Keratinocyte (primary cell): ENCODE results near the gene OSR1. TPM values are rescaled to one million over a fixed set of nuclear protein-coding genes. Genes with fewer than 3 reads are reported as not detected.

Experiments
- DNase-seq: peaks from one replicate; pipeline ENCODE4 v3.0.0-alpha.2; 2011; ENCODE audit warnings: low read depth, missing footprints, low spot score
- FAIRE-seq: peaks from 2 replicates; lab custom pipeline; 2011; peaks lifted over from hg19 to GRCh38; lab: Jason Lieb, UNC
- H2AFZ ChIP-seq: 2 replicates; pipeline ENCODE4 v1.6.0; 2012; ENCODE audit warnings: low read length, control low read depth, inconsistent platforms; ENCODE audit not compliant: control insufficient read depth
- H3K27ac ChIP-seq: 2 replicates; pipeline ENCODE4 v1.5.1; 2011; ENCODE audit warnings: low read length; ENCODE audit not compliant: control insufficient read depth, insufficient read depth
- H3K27me3 ChIP-seq: 3 replicates; pipeline ENCODE4 v1.6.0; 2011; ENCODE audit warnings: low read length; ENCODE audit not compliant: control insufficient read depth, insufficient read depth; ENCODE audit errors: extremely low read depth
- H3K36me3 ChIP-seq, 2 experiments: 2 replicates in 1 of 2; 3 replicates in 1 of 2; pipeline ENCODE4 v1.5.1; 2011; ENCODE audit warnings: low read length in 2 of 2, mild to moderate bottlenecking in 1 of 2; ENCODE audit not compliant: control insufficient read depth in 2 of 2, insufficient read depth in 2 of 2; ENCODE audit errors: extremely low read depth in 1 of 2
- H3K4me1 ChIP-seq: 3 replicates; pipeline ENCODE4 v1.5.1; 2011; ENCODE audit warnings: low read length; ENCODE audit not compliant: control insufficient read depth, insufficient read depth; ENCODE audit errors: extremely low read depth
- H3K4me2 ChIP-seq: 3 replicates; pipeline ENCODE4 v1.6.0; 2011; ENCODE audit warnings: low read depth, low read length; ENCODE audit not compliant: control insufficient read depth, insufficient read depth; ENCODE audit errors: extremely low read depth
- H3K4me3 ChIP-seq, 3 experiments: fragments of 200-600 bp in 1 of 3; sonication (generic) in 1 of 3; 2 replicates in 2 of 3; 3 replicates in 1 of 3; pipeline ENCODE4 v1.5.1; 2011 to 2016; ENCODE audit warnings: low read length in 3 of 3, mild to moderate bottlenecking in 3 of 3, control low read depth in 2 of 3, inconsistent platforms in 1 of 3, low read depth in 1 of 3, mixed read lengths in 1 of 3, mixed run types in 1 of 3, moderate library complexity in 1 of 3; ENCODE audit not compliant: control insufficient read depth in 2 of 3, insufficient read depth in 2 of 3; ENCODE audit errors: extremely low read depth in 1 of 3
- H3K79me2 ChIP-seq: 2 replicates; pipeline ENCODE4 v1.6.0; 2012; ENCODE audit warnings: low read length; ENCODE audit not compliant: control insufficient read depth, insufficient read depth
- H3K9ac ChIP-seq: 3 replicates; pipeline ENCODE4 v1.6.0; 2011; ENCODE audit warnings: low read length; ENCODE audit not compliant: control insufficient read depth, insufficient read depth; ENCODE audit errors: extremely low read depth
- H3K9me1 ChIP-seq: 3 replicates; pipeline ENCODE4 v1.6.0; 2011; ENCODE audit warnings: low read length; ENCODE audit not compliant: control insufficient read depth, insufficient read depth; ENCODE audit errors: extremely low read depth
- H3K9me3 ChIP-seq: 2 replicates; pipeline ENCODE4 v1.5.1; 2012; ENCODE audit warnings: low read depth, low read length; ENCODE audit not compliant: control insufficient read depth
- H4K20me1 ChIP-seq: 3 replicates; pipeline ENCODE4 v1.6.0; 2011; ENCODE audit warnings: low read length; ENCODE audit not compliant: control insufficient read depth, insufficient read depth; ENCODE audit errors: extremely low read depth
- CTCF ChIP-seq, 3 experiments: IDR thresholded peaks in 1 of 3; conservative IDR thresholded peaks in 1 of 3; optimal IDR thresholded peaks in 1 of 3; 2 replicates in 2 of 3; 3 replicates in 1 of 3; pipeline versions ENCODE3 to v1.5.1; 2011; ENCODE audit warnings: low read length in 3 of 3, mild to moderate bottlenecking in 3 of 3, moderate library complexity in 2 of 3, control low read depth in 1 of 3, inconsistent platforms in 1 of 3; ENCODE audit not compliant: insufficient read depth in 2 of 3; ENCODE audit errors: extremely low read depth in 1 of 3
- EZH2 ChIP-seq: IDR thresholded peaks from one replicate; pipeline ENCODE4 v1.6.1; 2012; ENCODE audit warnings: inconsistent platforms, mild to moderate bottlenecking, low read length, moderate library complexity
- dilution Hi-C: fragments of 300-500 bp; cut with MboI; formaldehyde crosslinking; loops from one replicate; pipeline ENCODE4 v1.7.0; 2020; ENCODE audit warnings: low sequenced_read_pairs; ENCODE audit not compliant: extremely low pct_ligation_motif_present
- polyA plus RNA-seq, 5 experiments: library from polyadenylated mRNA; depleted of rRNA in 3 of 5; stranded (reverse) in 3 of 5; stranded (forward) in 1 of 5; unstranded in 1 of 5; fragments of >200 nt; gene quantifications; 1 replicate in 1 of 5; 2 replicates in 3 of 5; 3 replicates in 1 of 5; pipeline versions ENCODE4 v1.2.1 to v1.2.3, GENCODE V29; 2011 to 2012; ENCODE audit warnings: missing spikeins in 2 of 5, low read depth in 1 of 5, low replicate concordance in 1 of 5

The OSR1 gene
- polyA plus RNA-seq, 1 donor (not counting 4 experiments of a cell fraction or from before 2014, with no cell fraction given), result 0.09 TPM

- dilution Hi-C loops, result no loop called here
- no peak overlapping the region for H3K4me3 ChIP-seq
- no peaks in the 10 kb centered on the region for H3K4me1 ChIP-seq
- no peak for FAIRE-seq
- DNase-seq, result no peak
- no peaks in the 10 kb centered on the region for H4K20me1 ChIP-seq
- H3K27ac ChIP-seq, result no peak overlapping the region
- H3K27me3 ChIP-seq, result no peaks in the 10 kb centered on the region
- H3K9me1 ChIP-seq, result no peaks in the 10 kb centered on the region
- no peak overlapping the region for H3K4me2 ChIP-seq
- no peaks in the 10 kb centered on the region for H3K36me3 ChIP-seq
- TF ChIP-seq CTCF (optimal IDR thresholded peaks at IDR 0.05 in 1 of 3, IDR thresholded peaks at IDR 0.05 in 1 of 3, conservative IDR thresholded peaks at IDR 0.05 in 1 of 3; ENCODE audit: extremely low read depth in 1 of 3, insufficient read depth in 2 of 3, low read length in 3 of 3), result no peak
- no peak for TF ChIP-seq EZH2
- no peaks in the 10 kb centered on the region for H3K79me2 ChIP-seq
- H3K9ac ChIP-seq, result no peak overlapping the region
- H3K9me3 ChIP-seq, result no peaks in the 10 kb centered on the region
- no peak overlapping the region for H2AFZ ChIP-seq
Observed at GRCh38 chr2:19337202-19337601, 21.2 kb downstream of the OSR1 start.

DNA sequence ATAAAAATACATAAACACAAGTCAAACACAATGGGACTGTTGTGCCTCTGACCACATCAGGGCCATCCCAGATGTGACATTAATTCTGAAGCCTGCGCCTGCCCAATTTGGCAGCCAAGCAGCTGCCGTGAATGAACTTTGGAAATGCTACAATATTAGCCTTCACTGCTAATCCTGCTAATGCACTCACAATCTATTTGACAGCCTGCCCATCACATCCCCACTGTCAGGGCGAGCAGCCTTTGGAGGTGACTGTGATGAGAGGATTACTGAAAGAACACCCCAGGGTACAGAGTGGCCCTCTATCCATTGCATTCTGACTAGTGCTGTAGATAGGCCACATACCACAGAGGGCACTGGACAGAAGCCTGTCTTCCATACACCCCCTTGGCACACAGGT is 21.6 kb downstream of the OSR1 start:
- no peaks in the 10 kb centered on the region for H4K20me1 ChIP-seq
- FAIRE-seq (no peak), DNase-seq (no peak)
- H2AFZ ChIP-seq, result no peak overlapping the region
- no peaks in the 10 kb centered on the region for H3K27me3 ChIP-seq
- no peak overlapping the region for H3K4me3 ChIP-seq
- H3K9ac ChIP-seq, result no peak overlapping the region
- dilution Hi-C loops, result no loop called here
- no peak overlapping the region for H3K4me2 ChIP-seq
- no peaks in the 10 kb centered on the region for H3K4me1 ChIP-seq
- H3K36me3 ChIP-seq, result no peaks in the 10 kb centered on the region
- no peak overlapping the region for H3K27ac ChIP-seq
- H3K9me3 ChIP-seq, result no peaks in the 10 kb centered on the region
- no peaks in the 10 kb centered on the region for H3K9me1 ChIP-seq
- TF ChIP-seq CTCF (optimal IDR thresholded peaks at IDR 0.05 in 1 of 3, IDR thresholded peaks at IDR 0.05 in 1 of 3, conservative IDR thresholded peaks at IDR 0.05 in 1 of 3; ENCODE audit: extremely low read depth in 1 of 3, insufficient read depth in 2 of 3, low read length in 3 of 3), result no peak
- no peak for TF ChIP-seq EZH2
- no peaks in the 10 kb centered on the region for H3K79me2 ChIP-seq
